Measurements from ENCODE around the gene LONP1. TPM values are rescaled to one million over a fixed set of nuclear protein-coding genes. Genes with fewer than 3 reads are reported as not detected.

LONP1 gene
- total RNA-seq, 1 experiment from 2014 or later = 180 TPM

GRCh38 chr19:5705552-5705951 lies 14.4 kb downstream of the LONP1 start:
- Histone ChIP-seq H3K4me1 (ENCODE audit: control insufficient read depth in 1 of 2, insufficient read depth in 2 of 2, low read length in 2 of 2) (no peaks in the 10 kb centered on the region; a peak in 1 of 4 replicates), H3K27ac (ENCODE audit: low read depth, low read length) (no peak overlapping the region), H3K4me2 (ENCODE audit: low read length) (no peak overlapping the region), H3K9me2 (ENCODE audit: insufficient read depth) (no peaks in the 10 kb centered on the region), H2AFZ (ENCODE audit: low read depth, low read length, poor library complexity, severe bottlenecking) (no peak overlapping the region), H4K20me1 (ENCODE audit: insufficient read depth) (no peaks in the 10 kb centered on the region), H3K9ac (ENCODE audit: low read length) (no peak overlapping the region), H3K27me3 (ENCODE audit: insufficient read depth, low read length) (no peaks in the 10 kb centered on the region), H3K79me2 (ENCODE audit: insufficient read depth, low read length) (peaks cover 19% of the 10 kb centered on the region; the same call in 1 of the 2 replicates), H3K36me3 (ENCODE audit: control insufficient read depth in 1 of 2, insufficient read depth in 2 of 2, low read length in 2 of 2) (peaks cover 26 to 49% of the 10 kb centered on the region in 2 experiments; a peak in 3 of 4 replicates), H3K9me3 (ENCODE audit: control insufficient read depth in 1 of 2, insufficient read depth in 1 of 2, low read depth in 1 of 2, low read length in 2 of 2) (no peaks in the 10 kb centered on the region), H3K4me3 (replicated peaks in 1 of 2; ENCODE audit: low read depth in 1 of 2, low read length in 2 of 2) (no peak overlapping the region)
- RAD21 ChIA-PET (ENCODE audit: low non-redundant PET in 1 of 2, low total read pairs in 2 of 2, uncharacterized antibody in 2 of 2, unreplicated experiment in 2 of 2) = no interaction called here
- intact Hi-C loops (cut with micrococcal nuclease) = no loop called here
- DNase-seq (ENCODE audit: low read depth, low spot score) = no peak
- no peak for ATAC-seq
- POLR2A ChIA-PET = no interaction called here
- no TSS peak for BruUV-seq (replicated peaks)
- TF ChIP-seq ZFX (IDR thresholded peaks at IDR 0.05) (no peak), ATF3 (IDR thresholded peaks at IDR 0.05) (no peak), ZBTB33 (IDR thresholded peaks at IDR 0.05; ENCODE audit: extremely low read depth, insufficient replicate concordance, low read length) (no peak)
- CTCF ChIA-PET = no interaction called here

GRCh38 chr19:5703819-5704818 lies 15.8 kb downstream of the LONP1 start:
- intact Hi-C loops (cut with micrococcal nuclease) = no loop called here
- H3K4me2 ChIP-seq (ENCODE audit: low read length) = no peak overlapping the region
- ChIA-PET POLR2A (no interaction called here), RAD21 (ENCODE audit: low non-redundant PET in 1 of 2, low total read pairs in 2 of 2, uncharacterized antibody in 2 of 2, unreplicated experiment in 2 of 2) (interaction anchor here in 1 of 2 experiments (0.6 kb wide), 1 partner anchor 191 kb away, joined by 3 read pairs; no protein-coding TSS in a partner anchor), CTCF (no interaction called here)
- H3K36me3 ChIP-seq (ENCODE audit: control insufficient read depth in 1 of 2, insufficient read depth in 2 of 2, low read length in 2 of 2) = peaks cover 26 to 54% of the 10 kb centered on the region in 2 experiments; a peak in 3 of 4 replicates
- no peak overlapping the region; the same call in 1 of the 2 replicates for H3K27ac ChIP-seq (ENCODE audit: low read depth, low read length)
- H4K20me1 ChIP-seq (ENCODE audit: insufficient read depth) = no peaks in the 10 kb centered on the region
- H3K27me3 ChIP-seq (ENCODE audit: insufficient read depth, low read length) = no peaks in the 10 kb centered on the region
- BruUV-seq (replicated peaks) = no TSS peak
- H3K9me2 ChIP-seq (ENCODE audit: insufficient read depth) = no peaks in the 10 kb centered on the region
- ATAC-seq (no peak), DNase-seq (ENCODE audit: low read depth, low spot score) (no peak)
- TF ChIP-seq SP1 (IDR thresholded peaks at IDR 0.05; ENCODE audit: low read depth) = no peak
- no peak for TF ChIP-seq EZH2phosphoT487 (IDR thresholded peaks at IDR 0.05; ENCODE audit: borderline replicate concordance)
- no peak for TF ChIP-seq ZBTB33 (IDR thresholded peaks at IDR 0.05; ENCODE audit: extremely low read depth, insufficient replicate concordance, low read length)
- no peak for TF ChIP-seq CEBPB (IDR thresholded peaks at IDR 0.05; ENCODE audit: low read depth)
- no peak for TF ChIP-seq ATF3 (IDR thresholded peaks at IDR 0.05)
- no peak for TF ChIP-seq FOSL1 (IDR thresholded peaks at IDR 0.05; ENCODE audit: low read depth)
- no peak for TF ChIP-seq POLR2AphosphoS5 (IDR thresholded peaks at IDR 0.05; ENCODE audit: low read depth, low read length)
- TF ChIP-seq JUND (IDR thresholded peaks at IDR 0.05) = no peak
- TF ChIP-seq POLR2A (IDR thresholded peaks at IDR 0.05; ENCODE audit: borderline replicate concordance, extremely low read depth, insufficient read depth, insufficient read length) = no peak
- TF ChIP-seq CBX3 (IDR thresholded peaks at IDR 0.05; ENCODE audit: low read depth) = no peak
- no peak overlapping the region for H3K9ac ChIP-seq (ENCODE audit: low read length)
- H3K9me3 ChIP-seq (ENCODE audit: control insufficient read depth in 1 of 2, insufficient read depth in 1 of 2, low read depth in 1 of 2, low read length in 2 of 2) = no peaks in the 10 kb centered on the region
- no peak overlapping the region for H2AFZ ChIP-seq (ENCODE audit: low read depth, low read length, poor library complexity, severe bottlenecking)
- H3K4me3 ChIP-seq (replicated peaks in 1 of 2; ENCODE audit: low read depth in 1 of 2, low read length in 2 of 2) = no peak overlapping the region
- peaks cover 16% of the 10 kb centered on the region; the same call in 1 of the 2 replicates for H3K79me2 ChIP-seq (ENCODE audit: insufficient read depth, low read length)
- no peaks in the 10 kb centered on the region; a peak in 1 of 4 replicates for H3K4me1 ChIP-seq (ENCODE audit: control insufficient read depth in 1 of 2, insufficient read depth in 2 of 2, low read length in 2 of 2)
